Spleen (tissue), 11 donors: ENCODE results near the gene ROBO1. TPM values are rescaled to one million over a fixed set of nuclear protein-coding genes. Genes with fewer than 3 reads are reported as not detected.

Experiments
- DNase-seq: peaks from one replicate; pipeline ENCODE4 v3.0.0-alpha.2; 2020
- H3K27ac ChIP-seq, 8 donors: fragments of 200-600 bp; sonication (generic) in 7 of 8; 1 replicate in 4 of 8; 2 replicates in 4 of 8; pipeline versions ENCODE4 v1.5.0 to v1.8.0; 2016 to 2021; ENCODE audit warnings: inconsistent platforms in 4 of 8, mild to moderate bottlenecking in 4 of 8, moderate library complexity in 1 of 8
- H3K27me3 ChIP-seq, 7 donors: fragments of 200-600 bp; sonication (generic) in 6 of 7; replicated peaks in 1 of 7; 1 replicate in 4 of 7; 2 replicates in 3 of 7; pipeline versions ENCODE4 v1.5.0 to v1.8.0; 2016 to 2021; ENCODE audit warnings: inconsistent platforms in 3 of 7, mild to moderate bottlenecking in 1 of 7
- H3K36me3 ChIP-seq, 6 donors: fragments of 200-600 bp; sonication (generic) in 5 of 6; 1 replicate in 4 of 6; 2 replicates in 2 of 6; pipeline versions ENCODE4 v1.5.0 to v1.8.0; 2016 to 2021; ENCODE audit warnings: inconsistent platforms in 2 of 6
- H3K4me1 ChIP-seq, 6 donors: fragments of 200-600 bp; sonication (generic) in 5 of 6; 1 replicate in 3 of 6; 2 replicates in 3 of 6; pipeline versions ENCODE4 v1.5.0 to v1.8.0; 2016 to 2021; ENCODE audit warnings: inconsistent platforms in 3 of 6
- H3K4me3 ChIP-seq, 8 donors: fragments of 200-600 bp; sonication (generic) in 7 of 8; 1 replicate in 4 of 8; 2 replicates in 4 of 8; pipeline versions ENCODE4 v1.5.0 to v1.8.0; 2016 to 2021; ENCODE audit warnings: inconsistent platforms in 4 of 8, mild to moderate bottlenecking in 4 of 8, moderate library complexity in 2 of 8
- H3K9me3 ChIP-seq, 8 donors: fragments of 200-600 bp; sonication (generic) in 7 of 8; 1 replicate in 4 of 8; 2 replicates in 4 of 8; pipeline versions ENCODE4 v1.5.0 to v1.8.0; 2016 to 2021; ENCODE audit warnings: inconsistent platforms in 4 of 8
- CTCF ChIP-seq, 11 experiments: fragments of 200-600 bp in 7 of 11; fragments of 450-650 bp in 4 of 11; sonication (generic) in 4 of 11; IDR thresholded peaks in 8 of 11; conservative IDR thresholded peaks in 3 of 11; 1 replicate in 7 of 11; 2 replicates in 4 of 11; pipeline versions ENCODE4 v1.4.0 to v1.8.0; 2016 to 2021; ENCODE audit warnings: antibody characterized with exemption in 11 of 11, inconsistent platforms in 4 of 11, mild to moderate bottlenecking in 1 of 11
- POLR2A ChIP-seq, 3 donors: fragments of 450-650 bp; IDR thresholded peaks; one replicate each; pipeline ENCODE4 v1.5.1; 2017; ENCODE audit warnings: antibody characterized with exemption in 3 of 3, mild to moderate bottlenecking in 1 of 3
- POLR2AphosphoS5 ChIP-seq, 3 donors: sonication (generic); formaldehyde crosslinking; IDR thresholded peaks; one replicate each; pipeline ENCODE4 v1.5.1; 2017; ENCODE audit warnings: antibody characterized with exemption in 3 of 3
- WGBS, 5 donors: extraction: QIAGEN DNeasy Blood & Tissue Kit in 3 of 5; methylation state at CpG; one replicate each; pipeline versions ENCODE4 v1.1.5 to v1.1.7; 2013 to 2018; 5-methylcytosine and 5-hydroxymethylcytosine counted together
- intact Hi-C: fragments of 100-400 bp; cut with DNase I; formaldehyde crosslinking; loops from one replicate; pipeline ENCODE4 v1.15.0; 2023; ENCODE audit warnings: low total_unique reads
- polyA plus RNA-seq, 3 donors: library from polyadenylated mRNA; stranded (reverse); fragments of 200-250 nt; gene quantifications; one replicate each; pipeline ENCODE4 v1.2.1, GENCODE V29; 2013
- total RNA-seq, 7 donors: library from RNA; depleted of rRNA in 3 of 7; stranded (reverse); fragments of >200 nt in 3 of 7; fragmentation: NEBNext Ultra II Directional in 4 of 7; extraction: Animal tissue kit (Norgen Biotek cat#: 25700) in 4 of 7; gene quantifications; one replicate each; pipeline versions ENCODE4 v1.1.0 to v1.2.1, GENCODE V29; 2016 to 2021
- donor health status: healthy with polysubstance abuse.
- donor health status: DM: no; HTN: no; CAD: no; lungs with moderate emphysema.
- donor health status: DM: no; HTN: no; CAD: no.
- donor health status: Bipolar disorder and iron deficiency.
- donor health status: healthy.
- donor health status: DM: no; HTN: no; CAD: no.
- donor health status: DM: yes; HTN: yes; CAD: no.

ROBO1 gene
- total and polyA plus RNA-seq, 10 donors = 3.4 to 37.3 (median 26.0) TPM

GRCh38 chr3:79480746-79481145 lies 287.1 kb downstream of the ROBO1 start:
- Histone ChIP-seq H3K27ac (no peak overlapping the region), H3K4me3 (no peak overlapping the region), H3K9me3 (no peaks in the 10 kb centered on the region), H3K36me3 (no peaks in the 10 kb centered on the region), H3K4me1 (no peaks in the 10 kb centered on the region), H3K27me3 (no peaks in the 10 kb centered on the region)
- TF ChIP-seq CTCF (IDR thresholded peaks at IDR 0.05 in 8 of 11, conservative IDR thresholded peaks at IDR 0.05 in 3 of 11) = no peak
- no peak for TF ChIP-seq POLR2A (IDR thresholded peaks at IDR 0.05)
- no peak for TF ChIP-seq POLR2AphosphoS5 (IDR thresholded peaks at IDR 0.05)
- intact Hi-C loops = no loop called here
- no peak for DNase-seq
- 51 to 84% (median 65%) methylated on average over 1 of the region's 1 CpG for WGBS, 5 donors

- WGBS, 5 donors = 83 to 100% (median 91%) methylated on average over 1 of the region's 1 CpG
- Histone ChIP-seq H3K9me3 (no peaks in the 10 kb centered on the region), H3K27ac (no peak overlapping the region), H3K36me3 (no peaks in the 10 kb centered on the region), H3K27me3 (no peaks in the 10 kb centered on the region), H3K4me3 (no peak overlapping the region), H3K4me1 (no peaks in the 10 kb centered on the region)
- TF ChIP-seq POLR2A (IDR thresholded peaks at IDR 0.05) (no peak), POLR2AphosphoS5 (IDR thresholded peaks at IDR 0.05) (no peak), CTCF (IDR thresholded peaks at IDR 0.05 in 8 of 11, conservative IDR thresholded peaks at IDR 0.05 in 3 of 11) (no peak)
- intact Hi-C loops = no loop called here
- no peak for DNase-seq
Measured at GRCh38 chr3:79478620-79479019, 289.2 kb downstream of the ROBO1 start.

- TF ChIP-seq POLR2AphosphoS5 (IDR thresholded peaks at IDR 0.05) = no peak
- TF ChIP-seq POLR2A (IDR thresholded peaks at IDR 0.05) = no peak
- no peak for TF ChIP-seq CTCF (IDR thresholded peaks at IDR 0.05 in 8 of 11, conservative IDR thresholded peaks at IDR 0.05 in 3 of 11)
- no peaks in the 10 kb centered on the region for H3K27me3 ChIP-seq
- no peaks in the 10 kb centered on the region for H3K4me1 ChIP-seq
- WGBS, 5 donors = 20 to 44% (median 33%) methylated on average over 1 of the region's 1 CpG
- intact Hi-C loops = no loop called here
- DNase-seq = no peak
- no peaks in the 10 kb centered on the region for H3K9me3 ChIP-seq
- no peak overlapping the region for H3K4me3 ChIP-seq
- no peak overlapping the region for H3K27ac ChIP-seq
- H3K36me3 ChIP-seq = no peaks in the 10 kb centered on the region
Measured at GRCh38 chr3:79477242-79477641, 290.6 kb downstream of the ROBO1 start.

- intact Hi-C loops = no loop called here
- no peaks in the 10 kb centered on the region for H3K27me3 ChIP-seq
Measured at GRCh38 chr3:79473993-79474392, 293.8 kb downstream of the ROBO1 start.

More at GRCh38 chr3:79473993-79474392, 293.8 kb downstream of the ROBO1 start:
- peaks cover 0 to 15% (median 6%) of the 10 kb centered on the region in 8 donors for H3K9me3 ChIP-seq
- TF ChIP-seq POLR2A (IDR thresholded peaks at IDR 0.05) = no peak
- TF ChIP-seq POLR2AphosphoS5 (IDR thresholded peaks at IDR 0.05) = no peak
- TF ChIP-seq CTCF (IDR thresholded peaks at IDR 0.05 in 8 of 11, conservative IDR thresholded peaks at IDR 0.05 in 3 of 11) = no peak
- H3K4me1 ChIP-seq = no peaks in the 10 kb centered on the region
- 78 to 84% (median 80%) methylated on average over 2 of the region's 2 CpGs for WGBS, 5 donors
- H3K36me3 ChIP-seq = no peaks in the 10 kb centered on the region
- DNase-seq = no peak
- H3K4me3 ChIP-seq = no peak overlapping the region
- no peak overlapping the region for H3K27ac ChIP-seq
